HG03066 (cell line): ENCODE measurements around the gene PATL2.
A peak's percentile ranks its signal among the peaks of the same experiment; 100 is the strongest.
"Not testable (repeated sequence)": the region's sequence is repeated elsewhere in the genome, so short reads cannot be mapped to it uniquely, and the experiment has no call there.

ENCODE experiments used
- ATAC-seq: cut with Tn5 transposase; IDR thresholded peaks from one replicate; pipeline ENCODE4 v1.9.1; 2021; ENCODE audit warnings: low read depth; ENCODE audit not compliant: unreplicated experiment

PATL2 gene

GRCh38 chr15:44711096-44711742 lies at the start of gene PATL2, which contains the start of gene B2M:
PATL2 (minus strand) TSS chr15:44711323; CDS start chr15:44676490, 34,833 bp downstream.
B2M (plus strand) TSS chr15:44711517; CDS start chr15:44711547, 30 bp downstream.
- peak; percentile 72 for ATAC-seq

GRCh38 chr15:44753345-44753744 lies 42.2 kb upstream of the PATL2 start:
- no peak for ATAC-seq

- ATAC-seq, result not testable (repeated sequence)
These were observed 32.3 kb upstream of the PATL2 start for GRCh38 chr15:44743454-44743853.

- not testable (repeated sequence) for ATAC-seq
These were observed 28.2 kb upstream of the PATL2 start for GRCh38 chr15:44739222-44739847.

- no peak for ATAC-seq
These were observed 27.3 kb upstream of the PATL2 start for GRCh38 chr15:44738340-44738984.

- ATAC-seq, result peak; percentile 42
These were observed 25.1 kb upstream of the PATL2 start, which contains the start of gene TRIM69 for GRCh38 chr15:44736181-44736765. TRIM69 (plus strand) TSS chr15:44736528; CDS start chr15:44736705, 177 bp downstream.

GRCh38 chr15:44735482-44736180 lies 24.5 kb upstream of the PATL2 start:
- ATAC-seq, result peak; percentile 52

GRCh38 chr15:44734839-44735481 lies 23.8 kb upstream of the PATL2 start:
- no peak for ATAC-seq

- no peak for ATAC-seq
These were observed 18.4 kb upstream of the PATL2 start for GRCh38 chr15:44729408-44730127.

- ATAC-seq, result peak; percentile 67
These were observed 17.7 kb upstream of the PATL2 start for GRCh38 chr15:44728576-44729407.

GRCh38 chr15:44728232-44728575 lies 17.1 kb upstream of the PATL2 start:
- ATAC-seq, result not testable (repeated sequence)

- ATAC-seq, result no peak
These were observed 16.5 kb upstream of the PATL2 start for GRCh38 chr15:44727485-44728231.

- ATAC-seq, result peak; percentile 36
These were observed 15.7 kb upstream of the PATL2 start for GRCh38 chr15:44726568-44727484.

GRCh38 chr15:44726136-44726535 lies 15.0 kb upstream of the PATL2 start:
- no peak for ATAC-seq

GRCh38 chr15:44722011-44722410 lies 10.9 kb upstream of the PATL2 start:
- ATAC-seq, result no peak

GRCh38 chr15:44720460-44721176 lies 9.5 kb upstream of the PATL2 start:
- ATAC-seq, result no peak
